CD4-positive, alpha-beta T cell treated with Interleukin-15 for 1 hour (primary cell): Measurements from ENCODE around the gene FBXL16.
"Not testable (repeated sequence)": the region's sequence is repeated elsewhere in the genome, so short reads cannot be mapped to it uniquely, and the experiment has no call there.

Experiments
- DNase-seq: peaks from one replicate; pipeline ENCODE4 v3.0.0-alpha.2; 2020

FBXL16 gene, protein sequence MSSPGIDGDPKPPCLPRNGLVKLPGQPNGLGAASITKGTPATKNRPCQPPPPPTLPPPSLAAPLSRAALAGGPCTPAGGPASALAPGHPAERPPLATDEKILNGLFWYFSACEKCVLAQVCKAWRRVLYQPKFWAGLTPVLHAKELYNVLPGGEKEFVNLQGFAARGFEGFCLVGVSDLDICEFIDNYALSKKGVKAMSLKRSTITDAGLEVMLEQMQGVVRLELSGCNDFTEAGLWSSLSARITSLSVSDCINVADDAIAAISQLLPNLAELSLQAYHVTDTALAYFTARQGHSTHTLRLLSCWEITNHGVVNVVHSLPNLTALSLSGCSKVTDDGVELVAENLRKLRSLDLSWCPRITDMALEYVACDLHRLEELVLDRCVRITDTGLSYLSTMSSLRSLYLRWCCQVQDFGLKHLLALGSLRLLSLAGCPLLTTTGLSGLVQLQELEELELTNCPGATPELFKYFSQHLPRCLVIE

DNA sequence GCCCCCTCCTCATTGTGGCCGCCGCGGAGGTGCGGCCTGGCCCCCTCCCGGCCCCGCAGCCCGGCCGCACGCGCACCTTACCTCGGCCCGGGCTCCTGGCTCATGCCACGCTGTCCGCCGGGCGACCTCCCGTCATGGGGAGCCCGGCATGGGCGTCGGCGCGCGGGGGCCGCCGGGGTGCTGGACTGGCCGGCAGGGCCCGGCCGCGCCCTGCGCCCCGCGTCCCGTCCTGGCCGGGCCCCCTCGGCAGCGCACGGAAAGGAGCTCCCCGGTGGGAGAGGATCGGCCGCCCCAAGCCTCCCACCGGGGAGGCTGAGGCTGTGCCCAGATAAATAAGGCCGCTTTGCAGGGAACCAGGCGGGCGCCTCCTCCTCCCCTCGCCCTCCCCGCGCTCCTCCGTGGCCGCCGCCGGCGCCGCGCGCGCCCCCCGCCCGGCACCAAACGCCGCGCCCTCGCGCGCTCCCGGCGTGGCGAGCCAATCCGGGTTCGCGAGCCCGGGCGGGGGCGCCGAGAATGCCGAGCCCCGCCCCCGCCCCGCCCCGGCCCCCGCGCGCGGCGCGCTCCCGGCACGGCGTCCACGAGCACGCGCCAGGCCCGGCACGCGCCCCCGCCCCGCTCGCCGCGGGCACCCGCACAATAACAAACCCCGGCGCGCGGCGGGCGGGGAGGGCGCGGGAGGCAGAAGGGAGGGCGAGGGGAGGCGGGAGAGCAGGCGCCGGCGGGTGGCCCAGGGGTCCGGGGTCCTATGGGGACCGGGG, at the start of gene FBXL16:
FBXL16 (minus strand) TSS at position 371 of the 758 bp plus-strand sequence. CDS start 8,396 bp downstream, outside the sequence.
- DNase-seq = no peak

DNA sequence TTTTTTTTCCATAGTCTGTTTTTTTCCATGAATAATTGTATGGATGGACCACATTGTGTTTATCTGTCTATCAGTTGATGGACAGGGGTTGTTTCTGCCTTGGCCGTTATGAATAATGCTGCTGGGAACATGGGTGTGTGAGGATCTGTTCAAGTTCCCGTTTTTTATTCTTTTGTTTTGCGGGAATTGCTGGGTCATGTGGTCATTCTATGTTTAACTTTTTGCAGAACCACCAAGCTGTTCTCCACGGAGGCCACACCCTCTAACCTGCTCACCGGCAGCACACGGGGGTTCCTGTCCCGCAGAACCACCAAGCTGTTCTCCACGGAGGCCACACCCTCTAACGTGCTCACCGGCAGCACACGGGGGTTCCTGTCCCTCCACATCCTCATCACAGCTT, 49.1 kb upstream of the FBXL16 start:
- no peak for DNase-seq

DNA sequence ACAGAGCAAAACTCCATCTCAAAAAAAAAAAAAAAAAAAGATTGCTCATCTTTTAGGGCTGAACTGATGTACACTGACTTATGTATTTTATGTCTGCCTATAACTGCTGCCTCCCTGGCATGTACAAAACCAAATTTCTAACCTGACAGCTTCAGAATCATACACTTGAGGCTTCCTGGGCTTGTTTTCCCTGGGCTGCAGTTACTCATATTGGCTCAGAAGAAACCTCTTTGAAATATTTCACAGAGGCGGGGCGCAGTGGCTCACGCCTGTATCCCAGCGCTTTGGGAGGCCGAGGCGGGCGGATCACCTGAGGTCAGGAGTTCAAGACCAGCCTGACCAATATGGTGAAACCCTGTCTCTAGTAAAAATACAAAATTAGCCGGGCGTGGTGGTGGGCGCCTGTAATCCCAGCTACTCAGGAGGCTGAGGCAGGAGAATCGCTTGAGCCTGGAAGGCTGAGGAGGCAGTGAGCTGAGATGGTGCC, 48.6 kb upstream of the FBXL16 start:
- not testable (repeated sequence) for DNase-seq

DNA sequence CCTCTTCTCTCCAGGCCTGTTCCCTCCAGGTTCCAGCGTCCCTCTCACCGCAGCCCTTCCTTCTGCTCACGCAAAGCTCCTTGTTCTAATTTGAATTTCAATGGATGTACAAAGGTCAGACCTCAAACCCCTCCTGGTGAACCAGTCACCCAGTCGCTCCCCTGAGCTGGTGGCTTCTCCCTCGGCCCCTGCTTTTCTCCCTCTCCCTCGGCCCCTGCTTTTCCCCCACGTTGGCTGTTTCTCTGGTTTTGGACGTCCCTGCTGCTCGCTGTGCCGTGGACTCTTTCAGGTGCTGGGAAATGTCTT, 46.4 kb upstream of the FBXL16 start:
- no peak for DNase-seq

DNA sequence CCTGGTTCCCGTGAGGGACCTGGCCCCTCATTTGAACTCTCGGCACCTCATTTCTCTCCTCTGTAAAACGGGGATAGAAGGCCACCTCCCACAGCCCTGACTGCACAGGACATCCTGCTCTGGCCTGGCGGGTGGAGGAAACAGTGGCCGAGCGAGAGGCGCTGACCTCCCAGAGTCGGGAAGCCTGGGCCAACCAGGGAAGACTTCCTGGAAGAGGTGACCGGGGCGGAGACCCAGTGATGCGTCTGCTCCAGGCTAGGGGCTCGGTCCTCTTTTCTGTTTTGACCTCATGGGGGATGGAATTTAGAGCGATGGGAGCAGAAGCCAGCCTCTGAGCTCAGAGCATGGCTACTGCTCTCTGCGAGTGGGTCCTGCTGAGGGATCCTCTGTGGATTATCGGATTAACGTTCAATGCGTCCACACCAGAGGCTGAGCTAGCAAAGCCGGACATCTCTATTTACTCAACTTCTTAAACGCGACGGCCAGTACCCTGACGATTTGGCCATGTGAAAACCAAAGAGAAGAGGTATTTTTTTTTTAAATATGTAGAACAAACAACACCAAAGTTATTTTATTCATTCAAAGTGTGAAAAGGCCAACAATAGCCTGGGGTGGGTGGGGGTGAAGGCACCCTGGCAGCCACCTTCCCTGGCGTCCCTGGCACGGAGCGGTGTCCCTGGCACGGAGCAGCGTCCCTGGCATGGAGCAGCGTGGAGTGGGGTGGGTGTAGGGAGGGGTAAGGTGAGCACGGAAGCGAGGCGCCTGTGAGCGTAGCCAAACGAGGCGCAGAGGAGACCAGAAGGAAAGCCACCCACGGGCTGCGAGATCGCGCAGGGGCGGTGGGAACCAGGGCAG, 45.8 kb upstream of the FBXL16 start:
- no peak for DNase-seq

DNA sequence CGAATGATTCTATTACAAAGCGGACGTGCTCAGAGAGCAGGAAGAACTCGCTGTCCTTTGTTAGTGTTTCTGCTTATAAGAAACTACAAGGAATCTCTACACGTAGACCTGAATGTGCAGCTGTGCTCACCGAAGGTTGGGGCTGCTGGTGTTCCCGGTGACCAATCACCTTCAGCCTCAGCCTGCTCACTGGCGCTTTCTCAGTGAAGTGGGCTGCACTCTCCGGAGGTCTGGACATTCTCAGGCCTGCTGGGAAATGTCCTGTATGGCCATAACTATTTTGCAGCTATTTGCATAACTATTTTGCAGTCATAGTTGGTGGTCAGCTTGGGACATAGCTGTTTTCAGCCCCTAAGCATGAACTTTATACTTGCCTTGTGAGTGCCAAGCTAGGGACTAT, 44.9 kb upstream of the FBXL16 start:
- no peak for DNase-seq

DNA sequence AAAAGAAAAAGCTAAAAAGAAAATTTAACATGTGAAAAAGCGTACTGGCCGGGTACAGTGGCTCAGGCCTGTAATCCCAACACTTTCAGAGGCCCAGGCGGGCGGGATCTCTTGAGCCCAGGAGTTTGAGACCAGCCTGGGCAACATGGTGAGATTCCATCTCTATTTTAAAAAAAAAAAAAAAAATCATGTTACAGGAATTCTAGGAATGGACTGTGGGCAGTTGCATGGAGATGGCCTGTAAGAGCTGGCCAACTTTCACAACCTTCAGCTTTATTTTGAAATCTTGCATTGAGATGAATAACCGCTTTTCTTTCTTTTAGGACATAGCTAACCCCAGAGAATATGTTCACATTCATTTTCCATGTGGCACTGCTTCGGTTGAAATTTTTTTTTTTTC, 43.4 kb upstream of the FBXL16 start:
- no peak for DNase-seq

DNA sequence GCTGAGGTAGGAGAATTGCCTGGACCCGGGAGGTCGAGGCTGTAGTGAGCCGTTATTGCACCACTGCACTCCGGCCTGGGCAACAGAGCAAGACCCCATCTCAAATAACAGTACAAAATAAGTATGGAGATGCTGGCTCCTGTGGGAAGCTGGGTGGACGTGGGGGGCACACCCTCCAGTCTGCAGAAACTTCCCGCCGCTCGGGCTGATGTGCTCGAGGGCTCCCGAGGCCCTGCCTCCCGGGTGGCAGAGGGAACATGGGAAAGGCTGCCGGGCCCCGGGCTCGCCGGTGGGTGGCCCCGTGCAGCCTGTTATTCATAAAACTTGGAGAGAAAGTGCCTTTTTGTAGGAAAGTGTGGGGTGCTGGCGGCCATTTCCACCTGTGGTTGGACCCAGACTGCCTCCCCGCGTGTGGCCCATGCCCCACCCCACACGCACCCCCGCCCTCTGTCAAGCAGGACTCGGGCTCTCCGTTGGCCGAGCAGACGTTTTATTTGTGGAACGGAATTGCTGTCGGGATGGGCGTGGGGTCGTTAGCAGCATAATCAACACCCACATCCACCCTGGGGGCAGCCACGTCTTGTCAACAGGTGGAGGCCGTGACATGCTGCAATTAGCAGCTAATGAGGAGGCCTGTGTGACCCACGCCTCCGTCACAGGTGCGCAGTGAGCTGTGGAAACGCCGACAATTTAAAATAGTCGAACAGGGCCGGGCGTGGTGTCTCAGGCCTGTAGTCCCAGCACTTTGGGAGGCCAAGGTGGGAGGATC, 42.6 kb upstream of the FBXL16 start:
- no peak for DNase-seq

DNA sequence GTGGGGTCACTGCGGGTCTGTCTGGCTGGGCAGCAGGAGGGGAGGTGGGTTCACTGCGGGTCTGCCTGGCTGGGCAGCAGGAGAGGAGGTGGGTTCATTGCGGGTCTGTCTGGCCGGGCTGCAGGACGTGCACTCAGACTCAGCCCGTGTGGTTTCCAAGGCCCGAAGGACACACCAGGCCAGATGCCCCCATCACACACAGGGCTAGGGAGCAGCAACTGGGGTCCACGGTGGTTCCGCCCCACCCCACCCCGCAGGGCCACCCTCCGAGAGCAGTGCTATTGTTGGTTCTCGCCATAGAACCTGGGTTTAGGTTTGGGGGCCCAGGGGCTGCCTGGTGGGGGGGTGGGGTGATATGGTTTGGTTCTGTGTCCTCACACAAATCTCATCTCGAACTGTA, 41.0 kb upstream of the FBXL16 start:
- DNase-seq = no peak

DNA sequence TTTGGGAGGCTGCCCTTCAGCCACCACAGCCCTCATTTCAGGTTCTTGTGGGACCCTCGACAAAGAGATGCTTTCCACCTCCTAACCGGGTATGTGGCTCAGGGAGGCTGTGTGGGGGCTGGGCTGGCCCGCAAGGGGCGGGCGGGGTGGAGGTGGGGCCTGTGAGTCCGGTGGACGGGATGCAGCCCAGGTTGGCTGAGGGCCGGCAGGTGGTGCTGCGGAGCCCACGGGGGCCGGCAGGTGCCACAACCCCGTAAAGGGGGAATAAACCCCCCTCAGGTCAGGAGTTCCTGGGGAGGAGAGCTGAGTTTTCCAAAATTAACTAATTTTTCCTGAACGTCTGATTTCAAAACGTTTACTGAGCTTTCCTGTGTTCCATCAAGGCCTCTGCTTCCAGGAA, 40.1 kb upstream of the FBXL16 start:
- no peak for DNase-seq

DNA sequence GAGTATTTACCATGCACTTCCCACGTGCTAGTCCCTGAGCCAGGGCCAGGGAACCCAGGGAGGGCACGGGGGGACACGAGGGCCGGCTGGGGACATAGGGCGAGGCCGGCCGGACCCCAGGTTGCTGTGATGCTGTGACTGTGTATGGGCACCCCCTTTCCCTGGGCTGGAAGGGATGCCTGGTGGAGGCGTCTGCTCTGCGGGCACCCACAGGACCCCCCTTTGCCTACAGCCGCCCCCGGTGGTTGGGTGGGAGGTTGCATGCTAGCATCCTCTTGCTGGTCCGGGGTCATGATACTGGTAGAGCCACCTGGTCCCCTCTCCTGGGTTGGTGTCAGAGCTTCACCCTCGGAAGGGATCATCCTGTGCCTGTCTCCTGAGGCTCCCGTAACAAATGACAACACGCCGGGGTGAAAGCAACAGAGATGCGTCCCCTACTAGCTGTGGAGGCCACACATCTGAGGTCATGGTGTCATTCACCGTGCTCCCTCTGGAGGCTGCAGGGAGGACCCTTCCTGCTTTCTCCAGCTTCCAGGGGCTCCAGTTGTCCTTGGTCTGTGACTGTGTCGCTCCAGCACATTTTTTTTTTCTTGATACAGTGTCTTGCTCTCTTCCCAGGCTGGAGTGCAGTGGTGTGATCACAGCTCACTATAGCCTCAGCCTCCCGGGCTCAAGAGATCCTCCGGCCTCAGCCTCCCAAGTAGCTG, 38.3 kb upstream of the FBXL16 start:
- DNase-seq = no peak

DNA sequence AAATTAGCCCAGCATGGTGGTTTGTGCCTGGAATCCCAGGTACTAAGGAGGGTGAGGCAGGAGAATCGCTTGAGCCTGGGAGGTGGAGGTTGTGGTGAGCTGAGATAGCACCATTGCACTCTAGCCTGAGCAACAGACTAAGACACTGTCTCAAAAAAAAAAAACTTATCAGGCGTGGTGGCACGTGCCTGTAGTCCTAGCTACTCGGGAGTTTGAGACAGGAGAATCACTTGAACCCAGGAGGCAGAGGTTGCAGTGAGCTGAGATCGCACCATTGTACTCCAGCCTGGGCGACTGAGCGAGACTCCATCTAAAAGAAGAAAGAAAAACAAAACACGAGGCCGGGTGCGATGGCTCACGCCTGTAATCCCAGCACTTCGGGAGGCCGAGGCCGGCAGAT, 37.3 kb upstream of the FBXL16 start:
- not testable (repeated sequence) for DNase-seq

DNA sequence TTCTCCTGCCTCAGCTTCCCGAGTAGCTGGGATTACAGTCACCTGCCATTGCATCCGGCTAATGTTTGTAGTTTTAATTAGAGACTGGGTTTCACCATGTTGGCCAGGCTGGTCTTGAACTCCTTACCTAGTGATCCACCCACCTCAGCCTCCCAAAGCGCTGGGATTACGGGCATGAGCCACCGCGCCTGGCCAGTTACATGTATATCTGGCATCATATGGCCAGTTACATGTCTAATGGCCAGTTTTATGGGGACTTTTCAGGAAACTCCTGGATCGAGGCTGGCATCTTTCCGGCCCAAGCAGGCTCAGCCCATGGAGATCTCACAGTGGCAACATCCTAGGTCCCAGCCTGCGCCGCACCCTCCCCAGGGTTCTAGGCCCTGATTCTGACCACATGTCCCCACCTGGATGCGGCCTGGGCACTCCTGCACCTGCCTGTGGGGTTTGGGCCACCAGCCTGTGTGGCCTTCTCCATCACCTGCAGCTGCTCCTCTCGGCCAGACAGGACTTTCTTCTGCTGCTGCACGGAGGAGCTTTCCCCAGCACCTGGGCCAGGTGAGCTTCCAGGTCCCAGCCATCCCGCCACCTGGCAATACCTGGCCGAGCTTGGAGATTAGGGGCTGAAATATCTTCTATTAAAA, 36.5 kb upstream of the FBXL16 start:
- DNase-seq = no peak

DNA sequence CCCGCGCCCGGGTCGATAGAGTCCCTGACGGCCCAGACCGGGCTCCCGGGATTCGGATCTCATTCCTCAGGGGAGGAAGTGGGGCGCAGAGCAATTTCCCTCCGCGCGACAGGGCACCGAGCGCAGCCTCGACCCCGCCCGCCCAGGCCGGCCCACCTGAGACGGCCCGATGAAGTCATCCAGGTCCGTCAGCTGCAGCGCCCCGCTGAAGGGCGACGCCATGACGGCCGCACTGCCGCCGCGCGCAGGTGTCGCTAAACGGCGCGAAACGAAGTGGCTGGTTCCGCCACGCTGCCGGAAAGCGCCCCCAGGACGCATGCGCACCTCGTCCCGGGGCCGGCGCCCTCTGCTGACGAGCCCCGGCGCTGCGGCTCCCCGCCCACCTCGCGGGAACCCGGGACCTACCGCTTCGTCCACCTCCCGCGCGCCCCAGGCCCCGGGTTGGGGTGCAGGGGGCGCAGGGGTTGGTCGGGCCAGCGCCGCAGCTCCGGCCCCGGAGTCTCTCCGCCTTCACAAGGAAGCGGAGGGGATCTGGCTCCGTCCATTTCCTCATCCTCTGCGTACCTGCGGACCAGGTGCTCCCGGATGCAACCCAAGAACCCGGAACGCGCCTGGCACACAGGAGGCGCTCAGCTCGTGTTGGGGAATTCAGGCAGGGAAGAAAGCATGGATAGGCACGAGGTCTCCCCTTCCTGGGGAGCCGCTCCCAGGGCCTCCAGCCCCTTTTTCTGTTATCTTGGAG, 35.3 kb upstream of the FBXL16 start, which contains the start of gene CIAO3:
CIAO3 (minus strand) TSS at position 234 of the 742 bp plus-strand sequence; CDS start at position 222, 12 bp downstream.
- DNase-seq = peak; percentile 88

DNA sequence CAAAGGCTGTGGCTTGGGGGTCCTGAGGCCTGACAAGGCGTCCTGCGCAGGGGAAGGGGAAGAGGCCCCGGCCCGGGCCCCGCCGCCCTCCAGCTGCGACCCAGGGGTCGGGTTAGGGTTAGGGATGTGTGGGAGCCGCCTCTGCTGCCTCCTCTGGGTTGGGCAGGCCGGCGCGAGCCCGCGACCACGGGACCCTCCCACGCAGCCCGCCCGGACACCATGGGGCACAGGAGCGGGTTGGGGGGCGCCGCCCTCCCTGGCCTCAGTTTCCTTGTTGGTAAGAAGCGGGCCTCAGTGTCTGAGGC, 34.8 kb upstream of the FBXL16 start:
- DNase-seq = no peak

DNA sequence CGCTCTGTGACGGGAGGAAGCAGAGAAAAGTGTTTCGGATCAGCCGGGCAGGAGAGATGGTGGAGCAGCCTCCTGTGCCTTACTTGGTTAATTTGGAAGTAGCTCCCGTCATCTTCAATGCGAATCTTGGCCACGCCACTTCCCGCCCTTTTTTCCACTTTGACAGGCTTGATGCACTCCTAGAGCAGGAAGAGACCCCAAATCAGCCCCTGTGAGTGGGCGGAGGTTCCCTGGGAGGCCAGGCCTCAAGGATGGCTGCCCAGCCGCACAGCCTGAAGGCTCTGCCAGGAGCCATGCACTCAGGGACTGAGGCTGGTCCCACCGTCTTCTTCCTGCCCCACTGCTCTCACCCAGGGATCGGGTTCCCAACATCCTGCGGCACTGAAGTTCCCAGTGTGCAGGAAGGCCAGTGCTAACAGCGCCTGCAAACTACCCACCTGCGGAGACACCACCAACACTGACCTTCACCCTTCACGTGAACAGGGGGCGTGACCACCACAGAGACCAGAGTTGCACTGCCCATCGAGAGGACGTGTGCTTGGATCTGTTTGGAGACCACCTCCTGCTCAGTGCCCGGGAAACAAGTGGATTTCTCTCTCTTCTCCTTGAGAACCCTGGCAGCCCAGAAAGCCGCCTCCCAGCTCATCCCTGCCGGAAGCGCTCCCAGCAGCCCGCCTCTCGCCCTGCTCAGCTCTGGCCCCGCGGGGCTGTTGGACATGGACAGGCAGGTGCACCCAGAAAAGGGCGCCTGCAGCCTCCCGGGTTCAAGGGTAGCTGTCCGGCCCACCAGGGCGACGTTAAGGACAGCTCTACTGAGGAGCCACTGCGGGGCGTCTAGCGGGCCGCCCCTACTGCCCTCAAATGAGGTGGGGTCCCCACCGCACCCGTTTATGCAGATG, 34.2 kb upstream of the FBXL16 start:
- DNase-seq = no peak

DNA sequence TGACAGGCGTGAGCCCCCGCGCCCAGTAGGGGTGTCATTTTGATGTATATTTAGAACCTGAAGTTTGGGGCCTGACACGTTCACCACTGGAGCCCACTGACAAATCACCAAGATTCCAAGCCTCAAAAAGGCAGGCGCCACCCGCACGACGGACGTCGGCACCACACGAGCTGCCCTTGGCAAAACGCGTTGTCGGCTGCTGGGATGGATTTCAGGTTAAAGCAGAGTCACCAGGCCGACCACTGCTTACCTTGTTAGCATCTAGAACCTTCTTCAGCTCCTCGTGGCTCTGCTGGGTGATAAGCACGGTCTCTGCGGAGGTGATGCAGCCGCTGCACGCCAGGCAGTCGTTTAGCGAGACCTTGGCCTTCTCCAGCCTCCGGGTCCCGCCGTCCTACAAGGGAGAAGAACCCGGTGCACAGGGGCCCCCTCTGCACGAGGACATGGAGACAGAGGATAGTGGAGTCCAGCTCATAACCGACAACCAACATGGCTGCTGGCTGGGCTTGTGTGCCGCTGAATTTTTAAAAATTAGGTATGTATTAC, 31.4 kb upstream of the FBXL16 start:
- DNase-seq = no peak

DNA sequence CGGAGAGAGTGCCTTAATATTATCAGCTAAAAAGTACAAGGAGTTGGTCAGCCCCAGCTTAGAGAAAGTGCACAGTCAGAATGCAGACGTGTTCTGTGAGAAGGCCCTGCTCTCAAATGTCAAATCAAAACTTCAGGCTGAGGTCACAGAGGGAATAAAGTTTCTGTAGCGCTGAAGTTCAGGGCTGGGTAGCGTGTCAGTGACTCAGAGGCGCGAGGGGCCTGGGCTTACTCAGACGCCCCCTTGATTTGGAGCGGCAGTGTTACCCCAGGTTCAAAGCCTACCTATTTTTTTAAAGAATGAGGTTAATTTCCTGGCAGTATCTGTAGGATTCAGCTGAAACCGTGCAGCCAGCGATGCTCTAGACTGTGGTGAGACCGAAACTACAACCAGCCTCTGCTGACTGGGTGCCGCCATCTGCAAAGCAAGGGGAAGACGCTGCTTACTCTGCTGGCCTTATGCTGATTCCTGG, 30.4 kb upstream of the FBXL16 start:
- DNase-seq = no peak
